ENCODE measurements around the gene SLK. TPM values are rescaled to one million over a fixed set of nuclear protein-coding genes. Genes with fewer than 3 reads are reported as not detected.

The SLK gene
- total and polyA plus RNA-seq, 2 of the 4 experiments (the other 2 are of a cell fraction) = 8.1 to 21.5 TPM

- Histone ChIP-seq H2BK5ac (ENCODE audit: low read depth, low read length, poor library complexity, severe bottlenecking) (no peak overlapping the region), H2AK9ac (replicated peaks; ENCODE audit: low read depth, low read length, poor library complexity) (no peak overlapping the region), H2BK20ac (ENCODE audit: low read depth, low read length) (no peak overlapping the region), H3K18ac (ENCODE audit: low read depth, low read length) (no peak overlapping the region), H2BK120ac (ENCODE audit: low read depth, low read length) (no peak overlapping the region), H3K27ac (ENCODE audit: insufficient read depth, low read length) (no peak overlapping the region), H3K14ac (replicated peaks; ENCODE audit: low read depth, low read length) (no peak overlapping the region), H3K4me3 (ENCODE audit: insufficient read depth, low read depth, low read length) (no peak overlapping the region), H3K36me3 (ENCODE audit: control insufficient read depth, insufficient read depth, low read length) (peaks cover 39% of the 10 kb centered on the region), H4K8ac (ENCODE audit: low read depth in 2 of 2, low read length in 2 of 2) (no peak overlapping the region), H3K4me1 (ENCODE audit: control insufficient read depth, insufficient read depth, low read length) (no peaks in the 10 kb centered on the region), H3K27me3 (ENCODE audit: control insufficient read depth, insufficient read depth, low read length) (no peaks in the 10 kb centered on the region), H2AK5ac (ENCODE audit: low read depth, low read length) (no peak overlapping the region), H4K20me1 (ENCODE audit: insufficient read depth, low read length) (no peaks in the 10 kb centered on the region), H2BK15ac (ENCODE audit: low read depth, low read length) (no peak overlapping the region), H3K4me2 (ENCODE audit: low read depth, low read length) (no peak overlapping the region), H2AFZ (replicated peaks; ENCODE audit: low read length, poor library complexity) (no peak overlapping the region), H3K79me1 (ENCODE audit: low read depth in 1 of 2, low read length in 2 of 2) (peaks cover 2 to 4% of the 10 kb centered on the region in 2 experiments; a peak in 1 of 4 replicates), H3K9me3 (ENCODE audit: control insufficient read depth, insufficient read depth, low read length) (no peaks in the 10 kb centered on the region), H3K4ac (ENCODE audit: low read depth, low read length) (no peak overlapping the region), H3K9ac (ENCODE audit: low read depth, low read length) (no peak overlapping the region), H4K5ac (ENCODE audit: low read depth, low read length) (no peak overlapping the region), H3K9me1 (ENCODE audit: insufficient read depth, low read length) (0 out of 2 replicates have a peak, but pooled peaks cover 3% of the 10 kb centered on the region), H4K91ac (ENCODE audit: insufficient read depth, low read depth, low read length) (no peak overlapping the region), H3K23ac (ENCODE audit: low read depth, low read length) (no peak overlapping the region), H3K56ac (ENCODE audit: extremely low read depth, insufficient read depth, low read length) (no peak overlapping the region)
- CTCF ChIA-PET = interaction anchor here (1.5 kb wide), 1 partner anchor 17 kb away, joined by 5 read pairs; no protein-coding TSS in a partner anchor
- DNase-seq (no peak), ATAC-seq (ENCODE audit: low read depth) (no peak)
- TF ChIP-seq MXI1 (IDR thresholded peaks at IDR 0.05; ENCODE audit: borderline replicate concordance, low read depth, low read length) = no peak
- no peak for TF ChIP-seq CTCF (conservative IDR thresholded peaks at IDR 0.05; ENCODE audit: low read depth, low read length)
- no peak for TF ChIP-seq RAD21 (IDR thresholded peaks at IDR 0.05; ENCODE audit: low read length)
- TF ChIP-seq MAFK (IDR thresholded peaks at IDR 0.05; ENCODE audit: low read depth, low read length) = no peak
- TF ChIP-seq BHLHE40 (IDR thresholded peaks at IDR 0.05; ENCODE audit: low read depth, low read length) = no peak
- WGBS, 2 experiments (ENCODE audit: extremely low coverage in 2 of 2, insufficient read length in 1 of 2) = no CpG with 5 or more reads among the region's 1 CpG
- dilution Hi-C loops (cut with HindIII; ENCODE audit: low sequenced_read_pairs, unreplicated experiment) (no loop called here), intact Hi-C loops (cut with micrococcal nuclease) (no loop called here), in situ Hi-C loops (cut with MboI; ENCODE audit: low sequenced_read_pairs) (loop anchor here (25.0 kb wide), 1 partner anchor 309 kb away; no protein-coding TSS in a partner anchor)
- BruUV-seq (replicated peaks) = no TSS peak
- POLR2A ChIA-PET (ENCODE audit: unreplicated experiment) = no interaction called here
These were observed 54.3 kb downstream of the SLK start for GRCh38 chr10:104021246-104021645.

Data from IMR-90 (cell line).